Measurements from ENCODE around the gene BYSL.

DNA sequence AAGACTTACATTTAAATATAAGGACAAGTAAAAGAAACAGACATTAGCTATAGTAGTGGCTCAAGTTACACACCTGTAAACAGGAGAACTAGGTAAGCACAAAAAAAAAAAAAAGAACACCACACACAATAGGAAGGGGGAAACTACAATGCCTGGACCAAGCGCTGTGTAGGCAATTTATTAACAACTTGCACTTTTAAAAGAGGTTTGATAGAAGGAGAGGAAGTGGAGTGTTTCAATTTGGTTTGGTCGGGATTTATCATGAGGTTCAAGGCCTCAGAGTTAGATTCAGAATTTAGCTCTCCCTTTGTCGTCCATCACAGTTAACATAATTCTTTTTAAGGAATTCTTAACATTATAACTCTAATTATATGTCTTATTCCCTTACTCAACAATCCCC, 25.0 kb upstream of the BYSL start:
- TF ChIP-seq, protein P1, sequence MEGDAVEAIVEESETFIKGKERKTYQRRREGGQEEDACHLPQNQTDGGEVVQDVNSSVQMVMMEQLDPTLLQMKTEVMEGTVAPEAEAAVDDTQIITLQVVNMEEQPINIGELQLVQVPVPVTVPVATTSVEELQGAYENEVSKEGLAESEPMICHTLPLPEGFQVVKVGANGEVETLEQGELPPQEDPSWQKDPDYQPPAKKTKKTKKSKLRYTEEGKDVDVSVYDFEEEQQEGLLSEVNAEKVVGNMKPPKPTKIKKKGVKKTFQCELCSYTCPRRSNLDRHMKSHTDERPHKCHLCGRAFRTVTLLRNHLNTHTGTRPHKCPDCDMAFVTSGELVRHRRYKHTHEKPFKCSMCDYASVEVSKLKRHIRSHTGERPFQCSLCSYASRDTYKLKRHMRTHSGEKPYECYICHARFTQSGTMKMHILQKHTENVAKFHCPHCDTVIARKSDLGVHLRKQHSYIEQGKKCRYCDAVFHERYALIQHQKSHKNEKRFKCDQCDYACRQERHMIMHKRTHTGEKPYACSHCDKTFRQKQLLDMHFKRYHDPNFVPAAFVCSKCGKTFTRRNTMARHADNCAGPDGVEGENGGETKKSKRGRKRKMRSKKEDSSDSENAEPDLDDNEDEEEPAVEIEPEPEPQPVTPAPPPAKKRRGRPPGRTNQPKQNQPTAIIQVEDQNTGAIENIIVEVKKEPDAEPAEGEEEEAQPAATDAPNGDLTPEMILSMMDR (IDR thresholded peaks at IDR 0.05; ENCODE audit: low read depth, low read length, poor library complexity, severe bottlenecking): no peak
- no peak for TF ChIP-seq EZH2phosphoT487 (IDR thresholded peaks at IDR 0.05; ENCODE audit: borderline replicate concordance, low read length)
